Activated gamma-delta T cell (primary cell): ENCODE measurements around the gene MAGEH1.
"Not testable (repeated sequence)": the region's sequence is repeated elsewhere in the genome, so short reads cannot be mapped to it uniquely, and the experiment has no call there.

ENCODE experiments used
- DNase-seq: peaks from one replicate; lab custom pipeline; 2025; lab: John Stamatoyannopoulos, UW
- total RNA-seq, 2 donors: gene quantifications; one replicate each; lab custom pipeline; 2026; lab: John Stamatoyannopoulos, UW

MAGEH1 gene
- total RNA-seq = 15.5 to 19.2 reads per million in 2 donors

- DNase-seq = peak; percentile 46
Measured at GRCh38 chrX:55451990-55452832, at the start of gene MAGEH1. MAGEH1 (plus strand) TSS chrX:55452127; CDS start chrX:55452375, 248 bp downstream.

- not testable (repeated sequence) for DNase-seq
Measured at GRCh38 chrX:55427079-55427478, 24.8 kb upstream of the MAGEH1 start.

GRCh38 chrX:55443468-55443867 lies 8.5 kb upstream of the MAGEH1 start:
- DNase-seq = not testable (repeated sequence)

GRCh38 chrX:55450259-55450658 lies 1.7 kb upstream of the MAGEH1 start:
- DNase-seq = no peak

- no peak for DNase-seq
Measured at GRCh38 chrX:55451141-55451540, 786 bp upstream of the MAGEH1 start.

- no peak for DNase-seq
Measured at GRCh38 chrX:55451626-55451989, 319 bp upstream of the MAGEH1 start.

- no peak for DNase-seq
Measured at GRCh38 chrX:55452833-55453124, 852 bp downstream of the MAGEH1 start.

GRCh38 chrX:55455708-55456107 lies 3.8 kb downstream of the MAGEH1 start:
- DNase-seq = not testable (repeated sequence)

- not testable (repeated sequence) for DNase-seq
Measured at GRCh38 chrX:55459426-55459825, 7.5 kb downstream of the MAGEH1 start.

GRCh38 chrX:55459926-55460325 lies 8.0 kb downstream of the MAGEH1 start:
- not testable (repeated sequence) for DNase-seq

- not testable (repeated sequence) for DNase-seq
Measured at GRCh38 chrX:55464050-55464449, 12.1 kb downstream of the MAGEH1 start.

GRCh38 chrX:55465108-55465507 lies 13.2 kb downstream of the MAGEH1 start:
- not testable (repeated sequence) for DNase-seq

GRCh38 chrX:55465791-55466190 lies 13.9 kb downstream of the MAGEH1 start:
- DNase-seq = not testable (repeated sequence)

GRCh38 chrX:55479956-55480355 lies 28.0 kb downstream of the MAGEH1 start:
- DNase-seq = not testable (repeated sequence)

GRCh38 chrX:55480390-55481062 lies 28.6 kb downstream of the MAGEH1 start:
- no peak for DNase-seq

- no peak for DNase-seq
Measured at GRCh38 chrX:55484948-55485347, 33.0 kb downstream of the MAGEH1 start.

GRCh38 chrX:55486736-55487135 lies 34.8 kb downstream of the MAGEH1 start:
- DNase-seq = no peak

- no peak for DNase-seq
Measured at GRCh38 chrX:55487143-55487542, 35.2 kb downstream of the MAGEH1 start.

- DNase-seq = no peak
Measured at GRCh38 chrX:55488006-55488592, 36.2 kb downstream of the MAGEH1 start.

GRCh38 chrX:55488593-55489313 lies 36.8 kb downstream of the MAGEH1 start:
- peak; percentile 39 for DNase-seq

- DNase-seq = no peak
Measured at GRCh38 chrX:55489314-55490009, 37.5 kb downstream of the MAGEH1 start, which contains the start of gene USP51. USP51 (minus strand) TSS chrX:55489848; CDS start chrX:55488939, 909 bp downstream.
